IPS-20b (cell line): ENCODE measurements around the gene COL1A2.

Source experiments
- H3K27ac ChIP-seq: one replicate; pipeline ENCODE4 v1.5.1; 2013; ENCODE audit warnings: low read length
- H3K27me3 ChIP-seq: 2 replicates; pipeline ENCODE4 v1.6.1; 2013; ENCODE audit warnings: mild to moderate bottlenecking, low read length, inconsistent platforms; ENCODE audit not compliant: insufficient read depth
- H3K36me3 ChIP-seq: 2 replicates; pipeline ENCODE4 v1.6.1; 2013; ENCODE audit warnings: low read depth, mild to moderate bottlenecking, inconsistent platforms, low read length, moderate library complexity; ENCODE audit not compliant: insufficient read depth
- H3K4me1 ChIP-seq: 2 replicates; pipeline ENCODE4 v1.6.1; 2013; ENCODE audit warnings: mild to moderate bottlenecking, control low read depth, inconsistent platforms, low read length, moderate library complexity; ENCODE audit not compliant: insufficient read depth
- H3K4me3 ChIP-seq: 2 replicates; pipeline ENCODE4 v1.5.1; 2013; ENCODE audit warnings: mild to moderate bottlenecking, low read length, inconsistent platforms
- H3K9ac ChIP-seq: 2 replicates; pipeline ENCODE4 v1.6.1; 2013; ENCODE audit warnings: low read depth, mild to moderate bottlenecking, inconsistent platforms, low read length, moderate library complexity
- H3K9me3 ChIP-seq: 2 replicates; pipeline ENCODE4 v1.6.1; 2013; ENCODE audit warnings: mild to moderate bottlenecking, low read depth, low read length, inconsistent platforms; ENCODE audit not compliant: insufficient read depth

The COL1A2 gene

GRCh38 chr7:94425546-94425945 is 30.9 kb downstream of the COL1A2 start:
- peaks cover 99% of the 10 kb centered on the region for H3K36me3 ChIP-seq
- H3K4me1 ChIP-seq = no peaks in the 10 kb centered on the region
- no peaks in the 10 kb centered on the region for H3K27me3 ChIP-seq
- H3K27ac ChIP-seq = no peak overlapping the region
- H3K4me3 ChIP-seq = no peak overlapping the region
- H3K9ac ChIP-seq = no peak overlapping the region
- H3K9me3 ChIP-seq = no peaks in the 10 kb centered on the region

GRCh38 chr7:94426980-94427875 is 32.5 kb downstream of the COL1A2 start:
- no peak overlapping the region for H3K27ac ChIP-seq
- H3K36me3 ChIP-seq = peaks cover 84% of the 10 kb centered on the region
- no peaks in the 10 kb centered on the region for H3K27me3 ChIP-seq
- H3K9me3 ChIP-seq = no peaks in the 10 kb centered on the region
- H3K9ac ChIP-seq = no peak overlapping the region
- no peaks in the 10 kb centered on the region for H3K4me1 ChIP-seq
- no peak overlapping the region for H3K4me3 ChIP-seq

GRCh38 chr7:94429153-94429552 is 34.5 kb downstream of the COL1A2 start:
- no peaks in the 10 kb centered on the region for H3K27me3 ChIP-seq
- H3K27ac ChIP-seq = no peak overlapping the region
- H3K9me3 ChIP-seq = no peaks in the 10 kb centered on the region
- H3K9ac ChIP-seq = no peak overlapping the region
- peaks cover 64% of the 10 kb centered on the region for H3K36me3 ChIP-seq
- no peak overlapping the region for H3K4me3 ChIP-seq
- no peaks in the 10 kb centered on the region for H3K4me1 ChIP-seq

GRCh38 chr7:94431176-94431575 is 36.5 kb downstream of the COL1A2 start:
- H3K36me3 ChIP-seq = peaks cover 44% of the 10 kb centered on the region
- H3K4me3 ChIP-seq = no peak overlapping the region
- H3K9ac ChIP-seq = no peak overlapping the region
- H3K4me1 ChIP-seq = no peaks in the 10 kb centered on the region
- H3K9me3 ChIP-seq = no peaks in the 10 kb centered on the region
- H3K27me3 ChIP-seq = no peaks in the 10 kb centered on the region
- H3K27ac ChIP-seq = no peak overlapping the region

GRCh38 chr7:94431619-94432280 is 37.1 kb downstream of the COL1A2 start:
- Histone ChIP-seq H3K36me3 (peaks cover 38% of the 10 kb centered on the region), H3K27ac (no peak overlapping the region), H3K27me3 (no peaks in the 10 kb centered on the region), H3K9ac (no peak overlapping the region), H3K4me3 (no peak overlapping the region), H3K9me3 (no peaks in the 10 kb centered on the region), H3K4me1 (no peaks in the 10 kb centered on the region)

GRCh38 chr7:94432281-94432670 is 37.6 kb downstream of the COL1A2 start:
- no peaks in the 10 kb centered on the region for H3K27me3 ChIP-seq
- H3K4me3 ChIP-seq = no peak overlapping the region
- no peak overlapping the region for H3K9ac ChIP-seq
- H3K4me1 ChIP-seq = no peaks in the 10 kb centered on the region
- H3K36me3 ChIP-seq = peaks cover 33% of the 10 kb centered on the region
- H3K9me3 ChIP-seq = no peaks in the 10 kb centered on the region
- H3K27ac ChIP-seq = no peak overlapping the region

- peaks cover 28% of the 10 kb centered on the region for H3K36me3 ChIP-seq
- H3K27ac ChIP-seq = no peak overlapping the region
- no peaks in the 10 kb centered on the region for H3K27me3 ChIP-seq
- H3K4me3 ChIP-seq = no peak overlapping the region
- no peak overlapping the region for H3K9ac ChIP-seq
- no peaks in the 10 kb centered on the region for H3K4me1 ChIP-seq
- H3K9me3 ChIP-seq = no peaks in the 10 kb centered on the region
These were observed 38.1 kb downstream of the COL1A2 start for GRCh38 chr7:94432817-94433216.

- Histone ChIP-seq H3K36me3 (peaks cover 24% of the 10 kb centered on the region), H3K27ac (no peak overlapping the region), H3K4me3 (no peak overlapping the region), H3K27me3 (no peaks in the 10 kb centered on the region), H3K9me3 (no peaks in the 10 kb centered on the region), H3K4me1 (no peaks in the 10 kb centered on the region), H3K9ac (no peak overlapping the region)
These were observed 38.5 kb downstream of the COL1A2 start for GRCh38 chr7:94433224-94433623.

- Histone ChIP-seq H3K4me1 (no peaks in the 10 kb centered on the region), H3K9me3 (no peaks in the 10 kb centered on the region), H3K27me3 (no peaks in the 10 kb centered on the region), H3K9ac (no peak overlapping the region), H3K4me3 (no peak overlapping the region), H3K36me3 (peaks cover 15% of the 10 kb centered on the region), H3K27ac (no peak overlapping the region)
These were observed 39.3 kb downstream of the COL1A2 start for GRCh38 chr7:94434042-94434441.

GRCh38 chr7:94436018-94436604 is 41.4 kb downstream of the COL1A2 start:
- H3K9me3 ChIP-seq = no peaks in the 10 kb centered on the region
- H3K27me3 ChIP-seq = no peaks in the 10 kb centered on the region
- H3K4me1 ChIP-seq = peaks cover 6% of the 10 kb centered on the region; the same call in 1 of the 2 replicates
- H3K9ac ChIP-seq = no peak overlapping the region
- H3K27ac ChIP-seq = no peak overlapping the region
- no peak overlapping the region for H3K4me3 ChIP-seq
- no peaks in the 10 kb centered on the region for H3K36me3 ChIP-seq

GRCh38 chr7:94436700-94437099 is 42.0 kb downstream of the COL1A2 start:
- Histone ChIP-seq H3K4me3 (no peak overlapping the region), H3K36me3 (no peaks in the 10 kb centered on the region), H3K27ac (no peak overlapping the region), H3K9me3 (no peaks in the 10 kb centered on the region), H3K4me1 (peaks cover 6% of the 10 kb centered on the region; the same call in 1 of the 2 replicates), H3K27me3 (no peaks in the 10 kb centered on the region), H3K9ac (no peak overlapping the region)
